MM.1S (cell line): Measurements from ENCODE around the gene AKAP6.

Experiments used
- CTCF ChIP-seq: fragments of 300-600 bp; sonication (generic); IDR thresholded peaks from 2 replicates; pipeline ENCODE4 v1.5.1; 2016; ENCODE audit warnings: antibody characterized with exemption, low read length, mixed read lengths
- EZH2 ChIP-seq: fragments of 300-600 bp; sonication (generic); optimal IDR thresholded peaks from 2 replicates; pipeline ENCODE3; 2017; ENCODE audit warnings: low read depth, mild to moderate bottlenecking, antibody characterized with exemption, low read length, mixed read lengths

DNA sequence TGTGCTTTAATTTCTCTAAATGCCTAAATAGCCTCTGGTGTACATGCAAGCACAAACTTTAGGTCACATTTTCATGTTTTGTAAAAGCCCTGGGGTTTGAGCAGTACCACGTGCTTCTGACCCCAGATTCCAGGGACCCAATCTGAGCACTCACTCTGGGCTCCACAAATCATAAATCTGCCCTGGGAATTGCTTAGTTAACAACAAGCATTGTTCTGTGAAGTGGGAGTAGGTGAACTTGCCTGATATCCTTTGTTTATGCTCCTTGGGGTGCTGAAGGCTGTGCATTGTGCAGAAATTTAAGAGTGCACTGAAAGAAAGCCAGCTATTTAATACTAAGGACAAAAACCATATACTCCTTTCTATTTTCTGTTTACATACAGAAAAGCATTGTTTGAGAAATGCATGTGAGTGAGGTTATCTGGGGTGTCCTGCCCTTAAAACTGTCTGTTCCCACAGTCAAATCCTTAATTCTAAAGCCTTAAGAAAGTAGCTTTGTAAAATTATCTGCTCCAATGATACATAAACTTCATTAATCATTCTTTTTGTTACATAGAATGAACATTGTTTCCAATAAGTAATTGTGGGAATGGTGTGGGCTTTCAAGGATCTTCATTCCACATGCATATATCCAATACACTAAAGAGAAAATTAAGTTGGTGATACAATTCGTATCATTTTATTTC is 351.0 kb downstream of the AKAP6 start:
- TF ChIP-seq EZH2 (no peak), CTCF (no peak)
